HG02759 (cell line): Measurements from ENCODE around the gene IGSF8.

Source experiments
- ATAC-seq: cut with Tn5 transposase; IDR thresholded peaks from one replicate; pipeline ENCODE4 v1.9.1; 2021; ENCODE audit warnings: mild to moderate bottlenecking, moderate library complexity; ENCODE audit not compliant: unreplicated experiment

The IGSF8 gene

GRCh38 chr1:160090760-160091159 lies 7.7 kb downstream of the IGSF8 start:
- ATAC-seq, result no peak

- no peak for ATAC-seq
Observed at GRCh38 chr1:160089883-160090282, 8.5 kb downstream of the IGSF8 start.

GRCh38 chr1:160087118-160087662 lies 11.2 kb downstream of the IGSF8 start:
- no peak for ATAC-seq

DNA sequence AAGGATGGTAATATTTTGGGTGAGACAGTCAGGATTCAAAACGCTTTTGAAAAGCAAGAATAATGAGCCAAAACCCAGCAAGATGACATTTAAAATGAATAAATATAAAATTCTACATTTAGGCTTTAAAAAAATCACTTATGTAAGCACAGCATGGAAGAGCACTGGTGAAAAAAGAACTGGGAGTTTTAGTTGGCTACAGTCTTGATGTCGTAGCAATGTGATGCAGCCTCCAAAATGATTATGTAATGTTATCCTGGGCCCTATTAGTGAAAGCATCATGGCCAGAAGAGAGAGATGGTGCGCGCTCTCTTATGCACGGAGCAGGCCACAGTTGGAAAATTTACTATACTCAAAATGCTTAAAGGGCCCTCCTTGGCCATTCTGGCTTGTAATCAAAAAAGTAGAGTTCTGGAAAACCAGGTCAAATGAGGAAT lies 11.9 kb downstream of the IGSF8 start:
- ATAC-seq, result no peak

DNA sequence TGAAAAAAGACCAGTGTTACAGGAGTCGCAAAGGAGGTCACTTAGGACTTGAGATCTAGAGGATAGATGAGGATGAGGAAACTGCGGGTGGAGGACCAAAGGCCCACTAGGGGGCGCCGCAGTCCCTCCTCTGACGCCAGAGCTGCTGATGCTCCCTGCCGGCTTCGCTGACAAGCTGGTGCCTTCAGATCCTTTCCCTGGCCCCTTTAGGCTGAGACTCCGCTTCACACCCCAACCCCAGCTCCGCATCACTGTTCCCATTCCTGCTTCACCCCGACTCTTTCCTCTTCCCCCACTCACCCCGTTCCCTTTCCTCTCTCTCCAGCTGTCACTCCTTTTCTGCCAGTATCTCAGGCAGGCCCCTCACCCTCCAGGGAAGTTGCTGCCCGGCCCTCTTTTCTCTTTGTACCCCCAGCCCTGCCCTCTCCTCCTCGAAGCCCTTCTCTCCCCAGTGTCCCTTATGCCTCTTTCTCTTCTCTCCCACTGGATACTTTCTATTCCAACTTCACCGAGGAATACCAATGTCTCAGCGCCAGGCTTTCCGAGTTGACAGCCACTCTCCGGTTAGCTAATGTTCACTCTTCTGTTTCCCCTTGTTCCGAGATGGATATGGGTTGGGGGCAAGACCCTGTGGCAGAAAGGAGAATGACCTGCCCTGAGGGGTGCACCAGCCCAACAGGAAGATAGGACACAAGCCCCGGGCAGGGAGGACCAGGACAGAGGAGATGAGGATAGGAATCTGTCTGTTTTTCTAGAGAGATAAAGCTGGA lies 12.5 kb downstream of the IGSF8 start:
- no peak for ATAC-seq

DNA sequence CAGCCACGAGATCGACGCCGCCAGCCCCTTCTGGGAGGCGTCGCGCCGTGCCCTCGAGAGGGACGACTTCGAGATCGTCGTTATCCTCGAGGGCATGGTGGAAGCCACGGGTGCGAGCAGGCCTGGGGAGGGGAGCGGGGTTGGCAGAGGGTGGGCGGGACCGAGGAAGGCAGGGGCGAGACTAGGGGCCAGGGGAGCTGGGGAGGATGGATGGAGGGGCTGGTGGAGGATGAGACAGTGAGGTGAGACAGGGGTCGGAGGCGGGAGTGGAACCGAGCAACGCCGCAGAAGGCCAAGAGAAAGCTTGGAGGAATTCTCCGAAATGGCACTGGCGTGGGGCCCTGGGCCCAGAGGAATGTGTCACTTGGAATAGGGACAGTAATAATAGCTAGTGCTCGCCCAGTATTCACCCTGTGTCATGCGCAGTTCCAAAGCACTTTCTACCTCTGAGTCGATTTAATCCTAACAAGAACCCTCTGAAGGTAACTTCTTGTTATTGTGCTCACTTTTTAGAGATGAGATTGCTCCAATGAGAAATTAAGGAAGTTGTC lies 13.6 kb downstream of the IGSF8 start:
- no peak for ATAC-seq

DNA sequence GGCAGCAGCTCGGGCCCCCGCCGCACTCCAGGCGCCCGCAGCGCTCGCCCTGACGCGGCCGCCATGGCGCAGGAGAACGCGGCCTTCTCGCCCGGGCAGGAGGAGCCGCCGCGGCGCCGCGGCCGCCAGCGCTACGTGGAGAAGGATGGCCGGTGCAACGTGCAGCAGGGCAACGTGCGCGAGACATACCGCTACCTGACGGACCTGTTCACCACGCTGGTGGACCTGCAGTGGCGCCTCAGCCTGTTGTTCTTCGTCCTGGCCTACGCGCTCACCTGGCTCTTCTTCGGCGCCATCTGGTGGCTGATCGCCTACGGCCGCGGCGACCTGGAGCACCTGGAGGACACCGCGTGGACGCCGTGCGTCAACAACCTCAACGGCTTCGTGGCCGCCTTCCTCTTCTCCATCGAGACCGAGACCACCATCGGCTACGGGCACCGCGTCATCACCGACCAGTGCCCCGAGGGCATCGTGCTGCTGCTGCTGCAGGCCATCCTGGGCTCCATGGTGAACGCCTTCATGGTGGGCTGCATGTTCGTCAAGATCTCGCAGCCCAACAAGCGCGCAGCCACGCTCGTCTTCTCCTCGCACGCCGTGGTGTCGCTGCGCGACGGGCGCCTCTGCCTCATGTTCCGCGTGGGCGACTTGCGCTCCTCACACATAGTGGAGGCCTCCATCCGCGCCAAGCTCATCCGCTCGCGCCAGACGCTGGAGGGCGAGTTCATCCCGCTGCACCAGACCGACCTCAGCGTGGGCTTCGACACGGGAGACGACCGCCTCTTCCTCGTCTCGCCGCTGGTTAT lies 14.2 kb downstream of the IGSF8 start:
- ATAC-seq, result peak; percentile 65

DNA sequence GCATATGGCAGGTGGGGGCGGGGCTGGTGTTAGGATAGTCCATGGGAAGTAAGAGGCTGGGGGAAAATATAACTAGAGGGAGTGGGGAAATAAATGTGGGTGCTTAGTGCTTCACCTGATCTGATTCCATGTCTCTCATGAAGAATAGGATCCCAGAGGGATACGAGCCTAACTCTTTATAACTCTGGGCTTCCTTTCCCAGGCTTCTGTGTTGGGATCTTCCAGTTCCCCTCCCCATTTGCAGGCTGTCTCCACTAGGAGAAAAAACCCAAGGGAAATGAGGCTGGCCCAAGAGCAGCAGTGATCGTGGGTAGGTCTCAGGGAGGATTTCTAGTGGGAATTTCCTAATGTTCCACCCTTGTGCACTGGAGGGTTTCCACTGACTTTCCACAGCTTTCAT lies 15.5 kb downstream of the IGSF8 start:
- ATAC-seq, result no peak

DNA sequence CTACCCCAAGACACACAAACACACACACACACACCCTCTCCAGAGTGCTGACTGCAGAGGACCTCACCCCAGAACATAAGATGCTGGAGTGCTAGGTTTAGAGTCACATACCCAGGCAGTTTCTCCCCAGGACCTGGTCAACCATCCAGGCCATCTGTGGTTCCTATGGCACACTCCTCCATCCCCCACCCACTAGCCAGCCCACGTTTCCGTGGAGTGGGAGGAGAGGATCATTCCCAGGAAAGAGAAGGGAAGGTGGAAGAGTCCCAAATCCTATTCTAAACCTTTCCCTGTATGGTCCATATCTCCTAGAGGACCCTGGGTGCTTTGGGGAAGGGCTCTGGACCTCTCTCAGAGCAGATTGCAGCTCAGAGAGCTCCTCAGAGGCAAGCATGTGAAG lies 15.9 kb downstream of the IGSF8 start:
- no peak for ATAC-seq

DNA sequence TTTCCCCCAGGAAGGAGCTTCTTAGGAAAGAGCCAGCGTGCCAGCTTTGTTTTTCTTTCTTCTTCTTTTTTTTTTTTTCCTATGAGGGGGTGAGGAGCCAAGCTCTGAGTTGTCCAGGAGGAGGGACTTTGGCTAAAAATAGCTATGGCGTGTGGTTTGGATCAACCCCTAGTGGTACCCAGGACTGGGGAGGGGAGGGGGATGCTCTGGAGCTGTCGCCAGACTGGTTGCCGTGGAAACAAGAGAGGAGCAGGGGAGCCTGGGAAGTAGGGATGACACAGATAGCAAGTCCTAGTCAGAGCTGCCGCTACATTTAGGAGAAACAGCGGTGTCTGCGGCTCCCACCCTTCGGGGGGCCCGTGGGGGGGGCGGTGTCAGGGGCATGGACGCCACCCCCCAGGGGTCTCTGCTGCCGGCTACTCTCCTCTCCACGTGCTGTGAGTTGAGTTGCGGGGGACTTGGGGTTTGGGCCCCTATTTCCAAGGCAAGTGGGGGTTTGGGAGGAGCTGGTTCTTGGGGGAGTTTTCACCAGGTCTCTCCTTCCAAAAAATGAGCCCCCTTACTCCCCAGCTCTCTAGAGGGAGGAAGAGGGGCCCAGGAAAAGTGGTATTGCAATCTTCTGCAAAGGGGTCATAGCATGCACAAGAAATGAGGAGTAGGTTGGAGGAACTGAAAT lies 17.0 kb downstream of the IGSF8 start, which contains the start of gene KCNJ9:
TSS of gene KCNJ9 (plus strand) at position 278 of the 676 bp plus-strand sequence. CDS start 2,493 bp downstream, outside the sequence.
- ATAC-seq, result no peak

GRCh38 chr1:160080381-160081100 lies 17.9 kb downstream of the IGSF8 start:
- ATAC-seq, result no peak

GRCh38 chr1:160079448-160079847 lies 19.0 kb downstream of the IGSF8 start:
- no peak for ATAC-seq

DNA sequence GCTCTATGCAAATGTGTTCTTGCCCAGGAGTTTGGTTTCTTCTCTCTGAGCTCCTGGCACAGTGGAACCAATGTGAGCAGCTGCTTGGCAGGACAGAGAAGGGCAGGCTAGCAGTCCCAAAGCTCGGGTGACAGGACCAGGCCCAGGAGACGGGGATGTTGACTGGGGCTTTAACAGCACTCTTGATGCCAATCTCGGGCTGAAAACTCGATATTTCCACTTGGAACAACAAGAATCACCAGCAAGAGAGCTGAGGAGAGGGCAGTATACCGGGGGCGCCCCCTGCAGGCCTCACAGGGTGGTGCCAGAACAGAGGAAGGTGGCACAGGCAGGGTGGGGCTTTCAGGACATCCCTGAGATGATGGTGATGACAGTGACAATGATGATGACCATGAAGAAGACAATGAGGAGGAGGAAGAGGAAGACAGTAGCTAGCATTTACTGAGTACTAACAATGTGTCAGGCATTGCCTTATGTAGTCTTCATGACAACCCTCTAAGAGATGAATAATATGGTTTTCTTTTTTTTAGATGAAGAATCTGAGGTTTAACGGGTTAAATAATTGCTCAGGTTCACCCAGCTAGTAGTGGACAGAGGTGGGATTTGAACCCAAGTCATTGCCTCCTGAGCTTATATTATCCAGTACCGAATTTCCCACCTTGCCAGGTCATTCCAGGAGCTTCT lies 19.8 kb downstream of the IGSF8 start:
- ATAC-seq, result peak; percentile 72

GRCh38 chr1:160077486-160077885 lies 20.9 kb downstream of the IGSF8 start:
- ATAC-seq, result no peak

DNA sequence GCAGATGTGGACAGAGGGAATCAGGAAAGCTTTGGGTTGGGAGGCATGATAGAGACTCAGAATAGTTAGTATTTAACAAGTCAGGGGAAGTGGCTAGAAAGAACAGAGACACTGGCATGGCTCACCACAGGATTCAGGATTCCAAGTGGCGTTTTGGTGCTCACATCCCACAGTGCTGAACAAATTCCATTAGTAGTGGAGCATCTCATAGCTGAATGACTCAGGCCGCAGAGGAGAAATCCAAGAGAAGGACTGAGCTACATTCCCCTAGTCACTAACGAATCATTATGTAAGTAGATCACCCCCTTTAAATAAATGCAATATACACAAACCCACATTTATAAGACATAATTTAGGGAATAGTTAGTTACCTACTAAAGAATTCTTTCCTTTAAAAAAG lies 22.1 kb downstream of the IGSF8 start:
- ATAC-seq, result no peak

DNA sequence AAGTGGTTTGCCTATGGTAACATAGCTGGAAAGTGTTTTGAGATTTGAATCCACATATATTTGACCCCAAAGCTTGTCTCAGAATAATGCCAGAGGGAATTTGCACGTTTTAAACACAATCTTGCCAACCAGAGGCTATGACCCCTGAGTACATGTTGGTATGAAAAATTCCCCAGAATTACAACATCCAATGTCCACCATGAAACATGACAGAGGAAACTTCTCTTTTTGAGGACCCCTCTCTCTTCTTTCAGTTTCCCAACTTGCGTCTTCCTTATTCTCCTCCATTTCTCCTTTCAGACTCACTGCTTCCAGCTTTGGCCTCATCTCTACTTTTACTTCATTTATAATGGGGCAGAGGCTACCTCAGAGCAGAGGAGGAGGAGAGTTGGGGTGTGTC lies 22.6 kb downstream of the IGSF8 start:
- ATAC-seq, result no peak

- no peak for ATAC-seq
Observed at GRCh38 chr1:160074865-160075264, 23.6 kb downstream of the IGSF8 start.

- ATAC-seq, result no peak
Observed at GRCh38 chr1:160071289-160071688, 27.1 kb downstream of the IGSF8 start.

DNA sequence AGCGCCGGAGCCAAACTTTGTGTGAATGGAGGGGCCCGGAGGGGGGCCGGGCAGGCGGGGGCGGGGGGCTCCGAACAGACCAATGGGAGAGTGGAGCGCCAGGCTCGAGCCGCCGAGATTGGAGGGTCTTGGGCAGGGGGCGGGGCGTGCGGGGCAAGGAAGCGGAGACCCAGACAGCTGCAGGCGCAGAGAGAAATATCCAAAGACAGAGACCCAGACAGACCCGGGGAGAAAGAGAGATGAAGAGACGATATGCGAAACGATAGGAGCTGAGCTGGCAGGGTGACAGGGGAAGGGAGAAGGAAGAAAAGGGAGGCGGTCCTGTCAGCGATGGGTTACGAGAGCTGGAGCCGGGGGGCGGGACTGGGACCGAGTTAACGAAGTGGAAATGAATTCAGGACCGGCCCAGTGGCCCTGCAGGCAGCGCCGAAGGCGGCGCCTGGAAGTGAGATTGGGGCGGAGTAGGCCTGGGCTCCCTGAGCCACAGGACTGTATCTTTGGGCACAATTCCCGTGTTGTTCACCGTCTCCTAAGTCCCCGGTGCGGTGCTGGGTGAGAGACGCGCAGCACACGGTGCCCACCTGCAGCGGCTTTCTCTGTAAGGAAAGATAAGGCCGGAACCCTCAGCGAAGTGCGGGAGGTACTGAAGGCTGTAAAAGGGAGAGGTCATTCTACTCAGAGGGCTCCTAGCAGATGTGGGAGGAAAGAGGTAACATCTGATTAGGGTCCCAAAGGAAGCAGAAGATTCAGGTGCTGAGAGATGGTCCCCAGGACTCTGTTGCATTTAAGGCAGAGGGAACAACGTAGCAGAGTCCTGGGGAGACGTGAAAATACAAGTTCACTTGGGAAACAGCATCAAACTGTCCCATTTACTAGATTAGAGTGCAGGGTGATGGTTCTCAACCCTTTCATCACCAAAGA lies 27.9 kb downstream of the IGSF8 start:
- no peak for ATAC-seq
